HG02943 (cell line): ENCODE measurements around the gene CLMN.
"Not testable (repeated sequence)": the region's sequence is repeated elsewhere in the genome, so short reads cannot be mapped to it uniquely, and the experiment has no call there.

Source experiments
- ATAC-seq: cut with Tn5 transposase; IDR thresholded peaks from one replicate; pipeline ENCODE4 v1.9.1; 2021; ENCODE audit warnings: mild to moderate bottlenecking, low read depth, moderate library complexity; ENCODE audit not compliant: unreplicated experiment

Gene CLMN

GRCh38 chr14:95290871-95291431 lies 28.8 kb downstream of the CLMN start:
- ATAC-seq = no peak

GRCh38 chr14:95290021-95290420 lies 29.7 kb downstream of the CLMN start:
- ATAC-seq = no peak

- no peak for ATAC-seq
Measured at GRCh38 chr14:95289323-95290010, 30.2 kb downstream of the CLMN start.

GRCh38 chr14:95288672-95289322 lies 30.9 kb downstream of the CLMN start:
- no peak for ATAC-seq

- ATAC-seq = no peak
Measured at GRCh38 chr14:95287176-95287754, 32.4 kb downstream of the CLMN start.

- ATAC-seq = no peak
Measured at GRCh38 chr14:95286645-95287044, 33.1 kb downstream of the CLMN start.

- ATAC-seq = no peak
Measured at GRCh38 chr14:95285566-95285965, 34.1 kb downstream of the CLMN start.

GRCh38 chr14:95283802-95284201 lies 35.9 kb downstream of the CLMN start:
- ATAC-seq = not testable (repeated sequence)

GRCh38 chr14:95282986-95283380 lies 36.7 kb downstream of the CLMN start:
- not testable (repeated sequence) for ATAC-seq

GRCh38 chr14:95282354-95282985 lies 37.2 kb downstream of the CLMN start:
- ATAC-seq = no peak

GRCh38 chr14:95281560-95282176 lies 38.0 kb downstream of the CLMN start:
- no peak for ATAC-seq

- no peak for ATAC-seq
Measured at GRCh38 chr14:95275494-95275893, 44.2 kb downstream of the CLMN start.

GRCh38 chr14:95274874-95275273 lies 44.8 kb downstream of the CLMN start:
- no peak for ATAC-seq

- ATAC-seq = no peak
Measured at GRCh38 chr14:95274279-95274678, 45.4 kb downstream of the CLMN start.

- no peak for ATAC-seq
Measured at GRCh38 chr14:95273001-95273978, 46.4 kb downstream of the CLMN start.

GRCh38 chr14:95272057-95272456 lies 47.7 kb downstream of the CLMN start:
- ATAC-seq = no peak

GRCh38 chr14:95270203-95270602 lies 49.5 kb downstream of the CLMN start:
- no peak for ATAC-seq

GRCh38 chr14:95269493-95269892 lies 50.2 kb downstream of the CLMN start:
- ATAC-seq = no peak

GRCh38 chr14:95268350-95268749 lies 51.4 kb downstream of the CLMN start:
- ATAC-seq = no peak

GRCh38 chr14:95267306-95267705 lies 52.4 kb downstream of the CLMN start:
- no peak for ATAC-seq
